Gastrocnemius medialis (tissue), 4 donors: ENCODE measurements around the gene MISP3. TPM values are rescaled to one million over a fixed set of nuclear protein-coding genes. Genes with fewer than 3 reads are reported as not detected.
A peak's percentile ranks its signal among the peaks of the same experiment; 100 is the strongest.
"Not testable (repeated sequence)": the region's sequence is repeated elsewhere in the genome, so short reads cannot be mapped to it uniquely, and the experiment has no call there.

Experiments used
- ATAC-seq, 2 donors: fragments of 150-250 bp; one replicate each; pipeline ENCODE4 v1.9.1; 2016
- DNase-seq, 2 donors: peaks; one replicate each; pipeline ENCODE4 v3.0.0-alpha.2; 2019
- H3K27ac ChIP-seq, 4 donors: fragments of 200-600 bp; sonication (generic); 1 replicate in 1 of 4; 2 replicates in 3 of 4; pipeline ENCODE4 v1.5.1; 2016 to 2018; ENCODE audit warnings: mild to moderate bottlenecking in 2 of 4, moderate library complexity in 1 of 4
- H3K27me3 ChIP-seq, 3 donors: fragments of 200-600 bp; sonication (generic) in 2 of 3; 1 replicate in 1 of 3; 2 replicates in 2 of 3; pipeline versions ENCODE4 v1.5.1 to v1.6.0; 2016 to 2019; ENCODE audit warnings: mild to moderate bottlenecking in 1 of 3, moderate library complexity in 1 of 3
- H3K36me3 ChIP-seq, 2 donors: fragments of 200-600 bp; sonication (generic) in 1 of 2; one replicate each; pipeline ENCODE4 v1.5.1; 2017 to 2018
- H3K4me1 ChIP-seq, 2 donors: fragments of 200-600 bp; sonication (generic) in 1 of 2; one replicate each; pipeline ENCODE4 v1.5.1; 2016 to 2017; ENCODE audit warnings: mild to moderate bottlenecking in 2 of 2
- H3K4me3 ChIP-seq, 4 donors: fragments of 200-600 bp; sonication (generic) in 3 of 4; 1 replicate in 1 of 4; 2 replicates in 3 of 4; pipeline ENCODE4 v1.5.1; 2016 to 2019; ENCODE audit warnings: mild to moderate bottlenecking in 2 of 4
- H3K9me3 ChIP-seq, 3 donors: fragments of 200-600 bp; sonication (generic) in 2 of 3; 1 replicate in 1 of 3; 2 replicates in 2 of 3; pipeline ENCODE4 v1.5.1; 2016 to 2019
- POLR2A ChIP-seq, 2 donors: fragments of 450-650 bp; IDR thresholded peaks; one replicate each; pipeline ENCODE4 v1.6.1; 2017; ENCODE audit warnings: antibody characterized with exemption in 2 of 2, mild to moderate bottlenecking in 2 of 2, moderate library complexity in 2 of 2
- in situ Hi-C, 4 donors: fragments of 200-750 bp; cut with MboI; loops; one replicate each; pipeline versions ENCODE4 v1.15.0 to v1.8.0; 2017; ENCODE audit warnings: low sequenced_read_pairs in 4 of 4
- intact Hi-C: fragments of 100-400 bp; cut with DNase I; formaldehyde crosslinking; loops from one replicate; pipeline ENCODE4 v1.15.1; 2023; ENCODE audit warnings: low total_unique reads
- total RNA-seq, 4 donors: library from RNA; depleted of rRNA; stranded (reverse); fragments of >200 nt; gene quantifications; one replicate each; pipeline versions ENCODE4 v1.1.0 to v1.2.3, GENCODE V29; 2016
- TF ChIP-seq, protein P1 (sequence below), 5 experiments: fragments of 450-650 bp in 3 of 5; fragments of 200-600 bp in 2 of 5; sonication (generic) in 2 of 5; IDR thresholded peaks in 4 of 5; conservative IDR thresholded peaks in 1 of 5; 1 replicate in 4 of 5; 2 replicates in 1 of 5; pipeline ENCODE4 v1.5.1; 2016 to 2019; ENCODE audit warnings: antibody characterized with exemption in 5 of 5, mild to moderate bottlenecking in 3 of 5, moderate library complexity in 3 of 5

The MISP3 gene
- total RNA-seq, 4 donors from 2014 or later, result 1.8 to 8.0 (median 5.7) TPM

DNA sequence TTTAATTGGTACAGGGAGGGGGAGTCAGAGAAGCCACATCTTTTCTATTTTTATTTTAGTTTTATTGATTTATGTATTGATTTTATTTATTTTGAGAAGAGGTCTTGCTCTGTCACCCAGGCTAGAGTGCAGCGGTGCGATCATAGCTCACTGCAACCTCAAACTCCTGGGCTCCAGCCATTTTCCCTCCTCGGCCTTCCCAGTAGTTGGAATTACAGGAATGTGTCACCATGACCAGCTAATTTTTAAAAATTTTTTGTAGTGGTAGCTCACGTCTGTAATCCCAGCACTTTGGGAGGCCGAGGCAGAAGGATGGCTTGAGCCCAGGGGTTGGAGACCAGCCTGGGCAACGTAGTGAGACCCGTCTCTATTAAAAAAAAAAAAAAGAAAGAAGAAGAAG is 36.9 kb upstream of the MISP3 start:
- peak overlapping the region in 3 of 4 donors; percentile 57 to 67 (median 59) for H3K27ac ChIP-seq
- no peak overlapping the region for H3K4me3 ChIP-seq
- H3K4me1 ChIP-seq, result peaks cover 0 to 5% of the 10 kb centered on the region in 2 donors
- H3K27me3 ChIP-seq, result no peaks in the 10 kb centered on the region
- ATAC-seq (no peak), DNase-seq (no peak)
- H3K9me3 ChIP-seq, result no peaks in the 10 kb centered on the region
- H3K36me3 ChIP-seq, result no peaks in the 10 kb centered on the region
- intact Hi-C loops, result no loop called here
- TF ChIP-seq, protein P1, sequence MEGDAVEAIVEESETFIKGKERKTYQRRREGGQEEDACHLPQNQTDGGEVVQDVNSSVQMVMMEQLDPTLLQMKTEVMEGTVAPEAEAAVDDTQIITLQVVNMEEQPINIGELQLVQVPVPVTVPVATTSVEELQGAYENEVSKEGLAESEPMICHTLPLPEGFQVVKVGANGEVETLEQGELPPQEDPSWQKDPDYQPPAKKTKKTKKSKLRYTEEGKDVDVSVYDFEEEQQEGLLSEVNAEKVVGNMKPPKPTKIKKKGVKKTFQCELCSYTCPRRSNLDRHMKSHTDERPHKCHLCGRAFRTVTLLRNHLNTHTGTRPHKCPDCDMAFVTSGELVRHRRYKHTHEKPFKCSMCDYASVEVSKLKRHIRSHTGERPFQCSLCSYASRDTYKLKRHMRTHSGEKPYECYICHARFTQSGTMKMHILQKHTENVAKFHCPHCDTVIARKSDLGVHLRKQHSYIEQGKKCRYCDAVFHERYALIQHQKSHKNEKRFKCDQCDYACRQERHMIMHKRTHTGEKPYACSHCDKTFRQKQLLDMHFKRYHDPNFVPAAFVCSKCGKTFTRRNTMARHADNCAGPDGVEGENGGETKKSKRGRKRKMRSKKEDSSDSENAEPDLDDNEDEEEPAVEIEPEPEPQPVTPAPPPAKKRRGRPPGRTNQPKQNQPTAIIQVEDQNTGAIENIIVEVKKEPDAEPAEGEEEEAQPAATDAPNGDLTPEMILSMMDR (IDR thresholded peaks at IDR 0.05 in 4 of 5, conservative IDR thresholded peaks at IDR 0.05 in 1 of 5), result no peak
- TF ChIP-seq POLR2A (IDR thresholded peaks at IDR 0.05), result no peak
- in situ Hi-C loops, result no loop called here

DNA sequence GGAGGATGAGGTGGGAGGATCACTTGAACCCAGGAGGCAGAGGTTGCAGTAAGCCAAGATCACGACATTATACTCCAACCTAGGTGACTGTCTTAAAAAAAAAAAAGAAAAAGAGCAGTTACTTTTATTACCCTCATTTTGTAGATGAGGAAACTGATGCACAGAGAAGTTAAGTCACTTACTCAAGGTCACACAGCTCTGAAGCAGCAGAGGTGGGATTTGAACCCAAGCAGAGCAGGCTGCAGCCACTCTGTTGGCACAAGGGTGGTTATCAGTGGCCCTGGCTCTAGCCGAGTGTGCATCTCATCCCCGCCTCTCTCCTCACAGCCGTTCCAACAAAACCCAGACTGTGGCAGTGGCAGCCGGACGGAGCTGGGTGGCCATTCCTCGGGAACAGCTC is 33.4 kb upstream of the MISP3 start:
- TF ChIP-seq, protein P1 (IDR thresholded peaks at IDR 0.05 in 4 of 5, conservative IDR thresholded peaks at IDR 0.05 in 1 of 5), result no peak
- no peak for TF ChIP-seq POLR2A (IDR thresholded peaks at IDR 0.05)
- in situ Hi-C loops, result no loop called here
- intact Hi-C loops, result no loop called here

DNA sequence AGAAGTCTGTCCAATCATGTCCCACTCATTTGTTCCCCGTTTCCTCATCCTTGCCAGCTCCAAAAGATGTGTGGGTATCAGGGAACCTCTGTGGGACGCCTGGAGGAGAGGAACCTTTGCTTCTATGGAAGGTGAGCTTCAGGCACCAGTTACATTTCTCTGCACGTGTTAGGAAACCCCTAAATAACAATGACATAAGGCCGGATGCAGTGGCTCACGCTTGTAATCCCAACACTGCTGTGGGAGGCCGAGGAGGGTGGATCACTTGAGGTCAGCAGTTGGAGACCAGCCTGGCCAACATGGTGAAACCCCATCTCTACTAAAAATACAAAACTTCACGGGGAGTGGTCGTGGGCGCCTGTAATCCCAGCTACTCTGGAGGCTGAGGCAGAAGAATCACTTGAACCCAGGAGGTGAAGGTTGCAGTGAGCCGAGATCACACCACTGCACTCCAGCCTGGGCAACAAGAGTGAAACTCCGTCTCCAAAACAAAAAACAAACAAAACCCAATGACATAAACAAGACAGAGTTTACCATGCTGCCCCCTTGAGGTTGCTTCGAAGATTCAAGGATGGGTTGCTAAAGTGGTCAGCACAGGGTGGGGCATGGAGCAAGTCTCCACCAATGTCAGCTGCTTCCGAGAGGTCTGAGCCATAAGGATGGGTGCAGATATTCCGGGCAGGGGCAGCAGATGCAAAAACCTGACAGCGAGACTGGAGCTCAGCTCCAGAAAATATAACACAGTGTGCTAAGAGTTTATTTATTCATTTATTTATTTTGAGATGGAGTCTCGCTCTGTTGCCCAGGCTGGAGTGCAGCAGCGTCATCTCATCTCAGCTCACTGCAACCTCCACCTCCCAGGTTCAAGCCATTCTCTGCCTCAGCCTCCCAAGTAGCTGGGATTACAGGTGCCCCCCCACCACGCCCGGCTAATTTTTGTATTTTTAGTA is 29.7 kb upstream of the MISP3 start:
- TF ChIP-seq, protein P1 (IDR thresholded peaks at IDR 0.05 in 4 of 5, conservative IDR thresholded peaks at IDR 0.05 in 1 of 5), result peak; percentile 40 to 70 (median 63)
- H3K4me1 ChIP-seq, H3K36me3 ChIP-seq, H3K27me3 ChIP-seq, H3K9me3 ChIP-seq: not testable (repeated sequence)
- in situ Hi-C loops, result loop anchor here in 3 of 4 donors (10.0 kb wide), 2 partner anchors 158 to 168 kb away; partner anchors contain the start of gene NANOS3 (in 1 of the 3)
- H3K27ac ChIP-seq, result peak overlapping the region; percentile 68 to 76 (median 72)
- peak; percentile 96 to 99 for ATAC-seq
- peak overlapping the region in 3 of 4 donors; percentile 17 to 34 (median 30) for H3K4me3 ChIP-seq
- DNase-seq, result peak; percentile 26 to 67
- intact Hi-C loops, result loop anchor here (1.0 kb wide), 1 partner anchor 163 kb away; no protein-coding TSS in a partner anchor

More for the DNA sequence above, 33.4 kb upstream of the MISP3 start:
- Histone ChIP-seq H3K36me3 (no peaks in the 10 kb centered on the region), H3K9me3 (no peaks in the 10 kb centered on the region), H3K27me3 (no peaks in the 10 kb centered on the region), H3K27ac (no peak overlapping the region), H3K4me1 (peaks cover 6 to 7% of the 10 kb centered on the region in 2 donors), H3K4me3 (no peak overlapping the region)
- no peak for ATAC-seq
- no peak for DNase-seq

DNA sequence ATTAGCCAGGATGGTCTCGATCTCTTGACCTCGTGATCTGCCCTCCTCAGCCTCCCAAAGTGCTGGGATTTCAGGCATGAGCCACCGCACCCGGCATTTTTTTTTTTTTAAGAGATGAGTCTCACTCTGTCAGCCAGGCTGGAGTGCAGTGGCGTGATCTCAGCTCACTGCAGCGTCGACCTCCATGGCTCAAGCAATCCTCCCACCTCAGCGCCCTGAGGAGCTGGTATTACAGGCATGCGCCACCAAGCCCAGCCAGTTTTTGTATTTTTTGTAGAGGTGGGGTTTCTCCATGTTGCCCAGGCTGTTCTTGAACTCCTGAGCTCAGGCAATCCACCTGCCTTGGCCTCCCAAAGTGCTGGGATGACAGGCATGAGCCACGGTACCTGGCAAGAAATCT is 24.7 kb upstream of the MISP3 start:
- H3K4me3 ChIP-seq, H3K27me3 ChIP-seq, H3K36me3 ChIP-seq, intact Hi-C loops, DNase-seq, H3K9me3 ChIP-seq, H3K4me1 ChIP-seq, H3K27ac ChIP-seq, ATAC-seq: not testable (repeated sequence)
- in situ Hi-C loops, result loop anchor here in 3 of 4 donors (10.0 kb wide), 2 partner anchors 163 to 173 kb away; partner anchors contain the start of gene NANOS3 (in 1 of the 3)
